HCT116 (cell line): ENCODE measurements around the gene TEX22.

Source experiments
- CTCF ChIP-seq, 3 experiments: fragments of 200-600 bp in 1 of 3; sonication (generic) in 1 of 3; IDR thresholded peaks in 2 of 3; conservative IDR thresholded peaks in 1 of 3; 2 replicates each; pipeline ENCODE4 v1.5.1; 2012 to 2017; ENCODE audit warnings: low read depth in 2 of 3, low read length in 2 of 3, antibody characterized with exemption in 1 of 3, borderline replicate concordance in 1 of 3, control low read depth in 1 of 3, mild to moderate bottlenecking in 1 of 3, mixed read lengths in 1 of 3, mixed run types in 1 of 3, moderate library complexity in 1 of 3; ENCODE audit not compliant: insufficient read depth in 1 of 3
- MAX ChIP-seq: IDR thresholded peaks from 2 replicates; pipeline ENCODE4 v1.6.1; 2012
- POLR2A ChIP-seq: IDR thresholded peaks from 2 replicates; pipeline ENCODE4 v1.7.0; 2011; ENCODE audit warnings: borderline replicate concordance; ENCODE audit not compliant: insufficient read depth, insufficient read length; ENCODE audit errors: extremely low read depth
- POLR2AphosphoS5 ChIP-seq: IDR thresholded peaks from 2 replicates; pipeline ENCODE4 v1.6.1; 2011; ENCODE audit warnings: mild to moderate bottlenecking, low read depth, low read length, moderate library complexity
- SIN3A ChIP-seq: IDR thresholded peaks from 2 replicates; pipeline ENCODE4 v1.6.1; 2012; ENCODE audit warnings: low read depth
- YY1 ChIP-seq: IDR thresholded peaks from 2 replicates; pipeline ENCODE4 v1.6.1; 2011; ENCODE audit warnings: low read length, low read depth, moderate library complexity, mild to moderate bottlenecking; ENCODE audit not compliant: insufficient replicate concordance; ENCODE audit errors: extremely low read depth

GRCh38 chr14:105445901-105446845, 47.8 kb downstream of the TEX22 start:
- TF ChIP-seq SIN3A (no peak), POLR2AphosphoS5 (no peak), CTCF (IDR thresholded peaks at IDR 0.05 in 2 of 3, conservative IDR thresholded peaks at IDR 0.05 in 1 of 3; ENCODE audit: borderline replicate concordance in 1 of 3, insufficient read depth in 1 of 3, low read depth in 2 of 3, low read length in 2 of 3) (no peak), POLR2A (no peak), YY1 (no peak), MAX (no peak)
